ENCODE results near the gene ABO. TPM values are rescaled to one million over a fixed set of nuclear protein-coding genes. Genes with fewer than 3 reads are reported as not detected.

The ABO gene
- total RNA-seq, 1 experiment from 2014 or later = 0.37 TPM

DNA sequence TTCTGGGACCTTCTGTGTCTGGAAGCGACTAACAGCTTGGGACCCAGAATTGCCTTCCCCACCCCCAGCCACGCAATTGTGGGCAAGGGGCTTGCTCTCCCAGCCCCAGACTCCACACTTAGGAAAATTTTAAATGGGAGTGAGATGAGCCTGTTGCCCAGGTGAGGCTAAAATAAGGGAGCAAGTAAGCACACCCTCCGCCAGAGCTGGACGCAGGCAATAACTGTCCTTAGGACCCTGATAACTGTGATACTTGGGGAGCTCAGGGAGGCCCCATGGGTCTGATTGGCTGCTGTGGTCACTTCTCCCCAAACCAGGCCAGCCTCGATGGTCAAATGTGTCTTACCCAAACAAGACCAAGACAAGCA, 13.3 kb downstream of the ABO start:
- Histone ChIP-seq H4K20me1 (ENCODE audit: control insufficient read depth, insufficient read depth, insufficient read length) (no peaks in the 10 kb centered on the region), H2BK120ac (ENCODE audit: low read depth, low read length, poor library complexity, severe bottlenecking) (no peak overlapping the region), H3K4me2 (ENCODE audit: insufficient read depth, insufficient read length, low read length) (no peak overlapping the region), H3K14ac (ENCODE audit: insufficient read depth, low read length) (no peak overlapping the region), H2BK5ac (ENCODE audit: insufficient read length, low read length) (no peak overlapping the region), H4K5ac (ENCODE audit: insufficient read length, low read depth, low read length) (no peak overlapping the region), H3K23ac (ENCODE audit: insufficient read length, low read depth, low read length) (no peak overlapping the region), H3K79me1 (ENCODE audit: insufficient read depth, low read depth, low read length, poor library complexity, severe bottlenecking) (no peaks in the 10 kb centered on the region), H2BK15ac (ENCODE audit: low read depth, low read length) (no peak overlapping the region), H3K9ac (ENCODE audit: extremely low read depth, insufficient read length, low read length) (no peak overlapping the region), H3K9me3 (ENCODE audit: control insufficient read depth, low read depth, low read length) (no peaks in the 10 kb centered on the region), H2AK5ac (ENCODE audit: insufficient read length, low read length) (no peak overlapping the region), H2BK12ac (ENCODE audit: insufficient read length, low read depth, low read length) (no peak overlapping the region), H3K18ac (ENCODE audit: insufficient read length, low read depth, low read length) (no peak overlapping the region), H3K4ac (ENCODE audit: low read depth, low read length) (no peak overlapping the region), H4K91ac (ENCODE audit: insufficient read length, low read depth, low read length) (no peak overlapping the region), H3T11ph (ENCODE audit: low read length) (no peak overlapping the region), H3K4me1 (ENCODE audit: insufficient read depth, low read length) (no peaks in the 10 kb centered on the region), H3K23me2 (ENCODE audit: insufficient read length, low read depth, low read length, poor library complexity, severe bottlenecking) (no peaks in the 10 kb centered on the region), H2AFZ (ENCODE audit: low read length) (no peak overlapping the region), H3K79me2 (ENCODE audit: insufficient read depth, low read length) (no peaks in the 10 kb centered on the region), H3K27me3 (ENCODE audit: insufficient read depth, low read length) (no peaks in the 10 kb centered on the region), H3K27ac (ENCODE audit: insufficient read length, low read depth, low read length) (no peak overlapping the region), H4K8ac (replicated peaks; ENCODE audit: insufficient read length, low read depth, low read length) (no peak overlapping the region), H3K56ac (ENCODE audit: insufficient read length, low read depth, low read length) (no peak overlapping the region), H2BK20ac (ENCODE audit: low read depth, low read length, poor library complexity, severe bottlenecking) (no peak overlapping the region)
- Mint-ChIP-seq H3K4me1 (peaks cover 11 to 13% of the 10 kb centered on the region in 2 experiments), H3K4me3 (no peak overlapping the region), H3K27me3 (ENCODE audit: low read depth) (peaks cover 25% of the 10 kb centered on the region), H3K36me3 (ENCODE audit: insufficient read depth in 1 of 3, low read depth in 3 of 3) (no peaks in the 10 kb centered on the region), H3K9me3 (no peaks in the 10 kb centered on the region), H3K27ac (no peak overlapping the region)
- no CpG with 5 or more reads among the region's 5 CpGs for WGBS (ENCODE audit: extremely low coverage, insufficient read length, low lambda C conversion rate)
- TF ChIP-seq, protein P1, sequence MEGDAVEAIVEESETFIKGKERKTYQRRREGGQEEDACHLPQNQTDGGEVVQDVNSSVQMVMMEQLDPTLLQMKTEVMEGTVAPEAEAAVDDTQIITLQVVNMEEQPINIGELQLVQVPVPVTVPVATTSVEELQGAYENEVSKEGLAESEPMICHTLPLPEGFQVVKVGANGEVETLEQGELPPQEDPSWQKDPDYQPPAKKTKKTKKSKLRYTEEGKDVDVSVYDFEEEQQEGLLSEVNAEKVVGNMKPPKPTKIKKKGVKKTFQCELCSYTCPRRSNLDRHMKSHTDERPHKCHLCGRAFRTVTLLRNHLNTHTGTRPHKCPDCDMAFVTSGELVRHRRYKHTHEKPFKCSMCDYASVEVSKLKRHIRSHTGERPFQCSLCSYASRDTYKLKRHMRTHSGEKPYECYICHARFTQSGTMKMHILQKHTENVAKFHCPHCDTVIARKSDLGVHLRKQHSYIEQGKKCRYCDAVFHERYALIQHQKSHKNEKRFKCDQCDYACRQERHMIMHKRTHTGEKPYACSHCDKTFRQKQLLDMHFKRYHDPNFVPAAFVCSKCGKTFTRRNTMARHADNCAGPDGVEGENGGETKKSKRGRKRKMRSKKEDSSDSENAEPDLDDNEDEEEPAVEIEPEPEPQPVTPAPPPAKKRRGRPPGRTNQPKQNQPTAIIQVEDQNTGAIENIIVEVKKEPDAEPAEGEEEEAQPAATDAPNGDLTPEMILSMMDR (conservative IDR thresholded peaks at IDR 0.05) = no peak
- DNase-seq = no peak

Measured in H9 (cell line).